Measurements from ENCODE around the gene ST6GALNAC1.
"Not testable (repeated sequence)": the region's sequence is repeated elsewhere in the genome, so short reads cannot be mapped to it uniquely, and the experiment has no call there.

ST6GALNAC1 gene

GRCh38 chr17:76611080-76611749, 32.3 kb downstream of the ST6GALNAC1 start:
- not testable (repeated sequence) for DNase-seq

GRCh38 chr17:76606685-76607084, 36.9 kb downstream of the ST6GALNAC1 start:
- not testable (repeated sequence) for DNase-seq

GRCh38 chr17:76601065-76601464, 42.5 kb downstream of the ST6GALNAC1 start:
- no peak for DNase-seq

GRCh38 chr17:76599694-76600460, 43.7 kb downstream of the ST6GALNAC1 start:
- DNase-seq: no peak

GRCh38 chr17:76598004-76598439, 45.5 kb downstream of the ST6GALNAC1 start:
- peak; percentile 54 for DNase-seq

GRCh38 chr17:76597156-76598003, 46.2 kb downstream of the ST6GALNAC1 start:
- DNase-seq: peak; percentile 98

GRCh38 chr17:76594690-76595089, 48.9 kb downstream of the ST6GALNAC1 start:
- DNase-seq: no peak

- no peak for DNase-seq
These were observed 49.6 kb downstream of the ST6GALNAC1 start for GRCh38 chr17:76593959-76594358.

- DNase-seq: peak; percentile 70
These were observed 50.2 kb downstream of the ST6GALNAC1 start for GRCh38 chr17:76593384-76593826.

GRCh38 chr17:76588182-76588581, 55.4 kb downstream of the ST6GALNAC1 start:
- DNase-seq: no peak

- peak; percentile 76 for DNase-seq
These were observed 56.6 kb downstream of the ST6GALNAC1 start for GRCh38 chr17:76586741-76587487.

GRCh38 chr17:76585649-76586593, 57.6 kb downstream of the ST6GALNAC1 start, which contains the start of gene ST6GALNAC2:
Gene ST6GALNAC2, minus strand, starts transcription at chr17:76585860. Its CDS starts 52 bp downstream, at chr17:76585808.
- DNase-seq: no peak

GRCh38 chr17:76585033-76585648, 58.4 kb downstream of the ST6GALNAC1 start:
- DNase-seq: peak; percentile 54

- DNase-seq: no peak
These were observed 59.0 kb downstream of the ST6GALNAC1 start for GRCh38 chr17:76584427-76585032.

- DNase-seq: no peak
These were observed 60.9 kb downstream of the ST6GALNAC1 start for GRCh38 chr17:76582660-76583059.

GRCh38 chr17:76581515-76581914, 62.0 kb downstream of the ST6GALNAC1 start:
- DNase-seq: peak; percentile 63

GRCh38 chr17:76579281-76579680, 64.3 kb downstream of the ST6GALNAC1 start:
- no peak for DNase-seq

GRCh38 chr17:76578376-76578775, 65.2 kb downstream of the ST6GALNAC1 start:
- no peak for DNase-seq

- DNase-seq: no peak
These were observed 65.7 kb downstream of the ST6GALNAC1 start for GRCh38 chr17:76577876-76578275.

- no peak for DNase-seq
These were observed 67.4 kb downstream of the ST6GALNAC1 start for GRCh38 chr17:76576189-76576588.

Data from NCI-H2171 (cell line).